ENCODE results near the gene MGAT3. TPM values are rescaled to one million over a fixed set of nuclear protein-coding genes. Genes with fewer than 3 reads are reported as not detected.

The MGAT3 gene
- total and polyA plus RNA-seq, 2 donors, result 4.2 to 4.8 TPM

DNA sequence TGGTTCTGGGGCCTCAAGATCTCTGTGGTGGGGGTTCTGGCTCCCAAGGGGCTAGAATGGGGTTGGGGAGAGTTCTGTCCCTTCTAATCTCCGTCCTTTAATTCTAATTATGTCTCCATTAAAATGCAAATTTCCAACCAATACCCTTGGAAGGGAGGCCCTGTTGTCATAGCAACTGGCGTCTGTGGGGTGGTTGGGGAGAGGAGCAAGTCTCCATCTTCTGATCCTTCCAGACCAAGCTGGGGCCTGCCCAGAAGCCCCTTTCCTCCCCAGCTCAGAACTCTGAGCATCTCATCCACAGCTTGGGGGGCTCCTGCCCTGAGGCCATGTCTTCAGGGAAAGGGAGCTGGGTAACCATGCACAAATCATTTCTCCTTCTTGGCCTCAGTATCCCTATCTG is 81.2 kb downstream of the MGAT3 start:
- H3K4me1 ChIP-seq (ENCODE audit: insufficient read depth), result no peaks in the 10 kb centered on the region
- no peak overlapping the region for H3K4me3 ChIP-seq (ENCODE audit: low read depth, low read length)
- 40% methylated on average over 2 of the region's 2 CpGs for WGBS
- no peak overlapping the region for H3K27ac ChIP-seq (ENCODE audit: low read depth)
- no peak for DNase-seq (ENCODE audit: extremely low spot score)
- H3K36me3 ChIP-seq (ENCODE audit: insufficient read depth), result no peaks in the 10 kb centered on the region

Other genes with a start within 250 kb of the MGAT3 start
- gene PDGFB, start 212.0 kb upstream of the MGAT3 start, total RNA-seq, result 5.8 TPM
- gene PDGFB, start 212.0 kb upstream of the MGAT3 start, polyA plus RNA-seq, result 12.3 TPM
- 1,908 TPM for gene RPL3, start 137.4 kb upstream of the MGAT3 start, total RNA-seq
- gene RPL3, start 137.4 kb upstream of the MGAT3 start, polyA plus RNA-seq, result 4,002 TPM
- gene SYNGR1, start 107.0 kb upstream of the MGAT3 start, total RNA-seq, result 13.3 TPM
- gene SYNGR1, start 107.0 kb upstream of the MGAT3 start, polyA plus RNA-seq, result 54.6 TPM
- 12.6 TPM for gene TAB1, start 57.2 kb upstream of the MGAT3 start, total RNA-seq
- 34.7 TPM for gene TAB1, start 57.2 kb upstream of the MGAT3 start, polyA plus RNA-seq
- gene MIEF1, start 45.3 kb downstream of the MGAT3 start, total RNA-seq, result 12.2 TPM
- 18.4 TPM for gene MIEF1, start 45.3 kb downstream of the MGAT3 start, polyA plus RNA-seq
- 154 TPM for gene ATF4, start 63.5 kb downstream of the MGAT3 start, total RNA-seq
- 633 TPM for gene ATF4, start 63.5 kb downstream of the MGAT3 start, polyA plus RNA-seq
- 20.0 TPM for gene RPS19BP1, start 75.7 kb downstream of the MGAT3 start, total RNA-seq
- 147 TPM for gene RPS19BP1, start 75.7 kb downstream of the MGAT3 start, polyA plus RNA-seq
- 0.11 TPM for gene CACNA1I, start 113.7 kb downstream of the MGAT3 start, total RNA-seq
- gene CACNA1I, start 113.7 kb downstream of the MGAT3 start, polyA plus RNA-seq, result 0.14 TPM

All from urinary bladder (tissue), 4 donors.